NB4 (cell line): Measurements from ENCODE around the gene KRTAP1-4.

Experiments used
- POLR2A ChIP-seq: IDR thresholded peaks from 2 replicates; pipeline ENCODE4 v1.6.1; 2011; ENCODE audit warnings: mild to moderate bottlenecking; ENCODE audit not compliant: insufficient read length; ENCODE audit errors: extremely low read depth
- TF ChIP-seq, protein P1 (sequence below): IDR thresholded peaks from one replicate; pipeline ENCODE4 v1.5.1; 2012; ENCODE audit warnings: low read depth, low read length

DNA sequence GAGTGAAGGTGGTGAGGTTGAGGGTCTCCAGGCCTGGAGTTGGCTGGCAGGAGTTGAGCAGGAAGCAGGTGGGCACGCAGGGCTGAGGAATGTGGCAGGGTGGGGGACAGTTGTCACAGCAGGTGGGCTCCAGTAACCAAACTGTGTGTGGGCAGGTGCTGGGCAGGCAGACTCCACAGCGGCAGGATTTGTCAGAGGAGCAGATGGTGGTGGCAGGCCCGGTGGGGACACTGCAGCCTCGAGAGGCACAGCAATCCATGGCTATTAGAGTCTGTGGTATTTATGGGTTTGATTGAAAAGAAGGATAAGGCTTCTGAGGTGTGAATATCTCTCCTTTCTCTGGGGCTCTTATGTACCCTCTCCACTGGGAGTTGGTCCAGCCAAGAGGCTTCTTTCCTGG lies 36.2 kb downstream of the KRTAP1-4 start, which contains the start of gene KRTAP3-3:
- TF ChIP-seq, protein P1, sequence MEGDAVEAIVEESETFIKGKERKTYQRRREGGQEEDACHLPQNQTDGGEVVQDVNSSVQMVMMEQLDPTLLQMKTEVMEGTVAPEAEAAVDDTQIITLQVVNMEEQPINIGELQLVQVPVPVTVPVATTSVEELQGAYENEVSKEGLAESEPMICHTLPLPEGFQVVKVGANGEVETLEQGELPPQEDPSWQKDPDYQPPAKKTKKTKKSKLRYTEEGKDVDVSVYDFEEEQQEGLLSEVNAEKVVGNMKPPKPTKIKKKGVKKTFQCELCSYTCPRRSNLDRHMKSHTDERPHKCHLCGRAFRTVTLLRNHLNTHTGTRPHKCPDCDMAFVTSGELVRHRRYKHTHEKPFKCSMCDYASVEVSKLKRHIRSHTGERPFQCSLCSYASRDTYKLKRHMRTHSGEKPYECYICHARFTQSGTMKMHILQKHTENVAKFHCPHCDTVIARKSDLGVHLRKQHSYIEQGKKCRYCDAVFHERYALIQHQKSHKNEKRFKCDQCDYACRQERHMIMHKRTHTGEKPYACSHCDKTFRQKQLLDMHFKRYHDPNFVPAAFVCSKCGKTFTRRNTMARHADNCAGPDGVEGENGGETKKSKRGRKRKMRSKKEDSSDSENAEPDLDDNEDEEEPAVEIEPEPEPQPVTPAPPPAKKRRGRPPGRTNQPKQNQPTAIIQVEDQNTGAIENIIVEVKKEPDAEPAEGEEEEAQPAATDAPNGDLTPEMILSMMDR, result no peak
- TF ChIP-seq POLR2A, result no peak
